ENCODE results near the gene CIITA.

Gene CIITA

DNA sequence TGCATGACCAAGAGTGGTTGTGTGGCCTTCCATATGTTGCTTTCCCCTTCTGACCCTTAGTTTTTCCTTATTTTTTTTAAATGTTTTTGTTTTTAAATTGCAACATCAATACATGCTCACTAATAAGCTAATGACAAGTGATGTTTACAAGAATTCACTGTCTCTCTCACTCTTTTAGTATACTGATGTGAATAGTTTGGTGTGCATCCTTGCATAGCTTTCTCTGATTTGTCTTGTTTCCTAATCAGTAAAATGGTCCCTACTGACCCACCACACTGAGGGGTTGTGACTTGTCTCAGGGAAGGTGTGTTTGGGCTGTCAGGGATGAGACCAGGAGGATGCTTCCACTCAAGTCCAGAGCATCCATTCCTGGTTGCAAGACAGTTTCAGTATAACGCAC, 26.0 kb downstream of the CIITA start:
- 0 out of 2 replicates have a peak, but pooled peaks cover 8% of the 10 kb centered on the region for H3K36me3 ChIP-seq (ENCODE audit: insufficient read depth, low read length)
- no peaks in the 10 kb centered on the region for H3K4me1 ChIP-seq (ENCODE audit: control insufficient read depth, insufficient read depth, low read length, unreplicated experiment)
- no peak overlapping the region for H3K4me3 ChIP-seq (ENCODE audit: low read depth, low read length)
- peaks cover 7% of the 10 kb centered on the region; the same call in 1 of the 2 replicates for H3K27me3 ChIP-seq (ENCODE audit: insufficient read depth, low read length)
- H2AFZ ChIP-seq (ENCODE audit: low read length, unreplicated experiment), result no peak overlapping the region
- H3K27ac ChIP-seq (ENCODE audit: low read depth, low read length), result no peak overlapping the region
- H3K79me2 ChIP-seq (ENCODE audit: control insufficient read depth, insufficient read depth, low read length, unreplicated experiment), result no peaks in the 10 kb centered on the region

DNA sequence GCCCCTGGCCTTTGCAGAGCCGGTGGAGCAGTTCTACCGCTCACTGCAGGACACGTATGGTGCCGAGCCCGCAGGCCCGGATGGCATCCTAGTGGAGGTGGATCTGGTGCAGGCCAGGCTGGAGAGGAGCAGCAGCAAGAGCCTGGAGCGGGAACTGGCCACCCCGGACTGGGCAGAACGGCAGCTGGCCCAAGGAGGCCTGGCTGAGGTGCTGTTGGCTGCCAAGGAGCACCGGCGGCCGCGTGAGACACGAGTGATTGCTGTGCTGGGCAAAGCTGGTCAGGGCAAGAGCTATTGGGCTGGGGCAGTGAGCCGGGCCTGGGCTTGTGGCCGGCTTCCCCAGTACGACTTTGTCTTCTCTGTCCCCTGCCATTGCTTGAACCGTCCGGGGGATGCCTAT, 29.5 kb downstream of the CIITA start:
- no peak overlapping the region for H3K4me3 ChIP-seq (ENCODE audit: low read depth, low read length)
- H3K27ac ChIP-seq (ENCODE audit: low read depth, low read length), result no peak overlapping the region
- H2AFZ ChIP-seq (ENCODE audit: low read length, unreplicated experiment), result no peak overlapping the region
- no peaks in the 10 kb centered on the region for H3K4me1 ChIP-seq (ENCODE audit: control insufficient read depth, insufficient read depth, low read length, unreplicated experiment)
- H3K79me2 ChIP-seq (ENCODE audit: control insufficient read depth, insufficient read depth, low read length, unreplicated experiment), result no peaks in the 10 kb centered on the region
- H3K27me3 ChIP-seq (ENCODE audit: insufficient read depth, low read length), result peaks cover 10% of the 10 kb centered on the region; the same call in 1 of the 2 replicates
- H3K36me3 ChIP-seq (ENCODE audit: insufficient read depth, low read length), result 0 out of 2 replicates have a peak, but pooled peaks cover 8% of the 10 kb centered on the region

DNA sequence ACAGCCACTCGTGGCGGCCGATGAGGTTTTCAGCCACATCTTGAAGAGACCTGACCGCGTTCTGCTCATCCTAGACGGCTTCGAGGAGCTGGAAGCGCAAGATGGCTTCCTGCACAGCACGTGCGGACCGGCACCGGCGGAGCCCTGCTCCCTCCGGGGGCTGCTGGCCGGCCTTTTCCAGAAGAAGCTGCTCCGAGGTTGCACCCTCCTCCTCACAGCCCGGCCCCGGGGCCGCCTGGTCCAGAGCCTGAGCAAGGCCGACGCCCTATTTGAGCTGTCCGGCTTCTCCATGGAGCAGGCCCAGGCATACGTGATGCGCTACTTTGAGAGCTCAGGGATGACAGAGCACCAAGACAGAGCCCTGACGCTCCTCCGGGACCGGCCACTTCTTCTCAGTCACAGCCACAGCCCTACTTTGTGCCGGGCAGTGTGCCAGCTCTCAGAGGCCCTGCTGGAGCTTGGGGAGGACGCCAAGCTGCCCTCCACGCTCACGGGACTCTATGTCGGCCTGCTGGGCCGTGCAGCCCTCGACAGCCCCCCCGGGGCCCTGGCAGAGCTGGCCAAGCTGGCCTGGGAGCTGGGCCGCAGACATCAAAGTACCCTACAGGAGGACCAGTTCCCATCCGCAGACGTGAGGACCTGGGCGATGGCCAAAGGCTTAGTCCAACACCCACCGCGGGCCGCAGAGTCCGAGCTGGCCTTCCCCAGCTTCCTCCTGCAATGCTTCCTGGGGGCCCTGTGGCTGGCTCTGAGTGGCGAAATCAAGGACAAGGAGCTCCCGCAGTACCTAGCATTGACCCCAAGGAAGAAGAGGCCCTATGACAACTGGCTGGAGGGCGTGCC, 30.1 kb downstream of the CIITA start:
- Histone ChIP-seq H3K4me1 (ENCODE audit: control insufficient read depth, insufficient read depth, low read length, unreplicated experiment) (no peaks in the 10 kb centered on the region), H3K79me2 (ENCODE audit: control insufficient read depth, insufficient read depth, low read length, unreplicated experiment) (no peaks in the 10 kb centered on the region), H3K4me3 (ENCODE audit: low read depth, low read length) (no peak overlapping the region), H3K27ac (ENCODE audit: low read depth, low read length) (no peak overlapping the region), H3K36me3 (ENCODE audit: insufficient read depth, low read length) (0 out of 2 replicates have a peak, but pooled peaks cover 8% of the 10 kb centered on the region), H3K27me3 (ENCODE audit: insufficient read depth, low read length) (peaks cover 10% of the 10 kb centered on the region; the same call in 1 of the 2 replicates), H2AFZ (ENCODE audit: low read length, unreplicated experiment) (no peak overlapping the region)

DNA sequence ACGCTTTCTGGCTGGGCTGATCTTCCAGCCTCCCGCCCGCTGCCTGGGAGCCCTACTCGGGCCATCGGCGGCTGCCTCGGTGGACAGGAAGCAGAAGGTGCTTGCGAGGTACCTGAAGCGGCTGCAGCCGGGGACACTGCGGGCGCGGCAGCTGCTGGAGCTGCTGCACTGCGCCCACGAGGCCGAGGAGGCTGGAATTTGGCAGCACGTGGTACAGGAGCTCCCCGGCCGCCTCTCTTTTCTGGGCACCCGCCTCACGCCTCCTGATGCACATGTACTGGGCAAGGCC, 30.7 kb downstream of the CIITA start:
- Histone ChIP-seq H3K79me2 (ENCODE audit: control insufficient read depth, insufficient read depth, low read length, unreplicated experiment) (no peaks in the 10 kb centered on the region), H3K27me3 (ENCODE audit: insufficient read depth, low read length) (peaks cover 7% of the 10 kb centered on the region; the same call in 1 of the 2 replicates), H2AFZ (ENCODE audit: low read length, unreplicated experiment) (no peak overlapping the region), H3K4me1 (ENCODE audit: control insufficient read depth, insufficient read depth, low read length, unreplicated experiment) (no peaks in the 10 kb centered on the region), H3K27ac (ENCODE audit: low read depth, low read length) (no peak overlapping the region), H3K4me3 (ENCODE audit: low read depth, low read length) (no peak overlapping the region), H3K36me3 (ENCODE audit: insufficient read depth, low read length) (0 out of 2 replicates have a peak, but pooled peaks cover 7% of the 10 kb centered on the region)

- Histone ChIP-seq H3K4me3 (ENCODE audit: low read depth, low read length) (no peak overlapping the region), H2AFZ (ENCODE audit: low read length, unreplicated experiment) (no peak overlapping the region), H3K4me1 (ENCODE audit: control insufficient read depth, insufficient read depth, low read length, unreplicated experiment) (no peaks in the 10 kb centered on the region), H3K27ac (ENCODE audit: low read depth, low read length) (no peak overlapping the region), H3K27me3 (ENCODE audit: insufficient read depth, low read length) (0 out of 2 replicates have a peak, but pooled peaks cover 4% of the 10 kb centered on the region), H3K36me3 (ENCODE audit: insufficient read depth, low read length) (no peaks in the 10 kb centered on the region), H3K79me2 (ENCODE audit: control insufficient read depth, insufficient read depth, low read length, unreplicated experiment) (no peaks in the 10 kb centered on the region)
Observed at GRCh38 chr16:10911267-10911666, 34.3 kb downstream of the CIITA start.

DNA sequence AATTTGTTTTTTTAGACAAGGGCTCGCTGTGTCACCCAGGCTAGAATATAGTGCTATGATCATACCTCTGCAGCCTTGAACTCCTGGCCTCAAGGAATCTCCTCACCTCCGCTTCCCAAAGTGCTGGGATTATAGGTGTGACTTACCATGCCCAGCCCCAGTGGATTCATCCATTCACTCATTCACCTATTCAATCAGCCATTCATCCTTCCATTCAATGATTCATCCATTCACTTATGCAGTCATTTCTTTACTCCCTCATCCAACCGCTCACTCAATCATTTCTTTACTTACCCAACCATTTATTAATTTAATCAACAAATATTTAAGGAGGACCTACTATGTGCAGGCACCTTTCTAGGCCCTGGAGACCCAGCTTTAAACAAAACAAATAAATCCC, 39.5 kb downstream of the CIITA start:
- peaks cover 3% of the 10 kb centered on the region for H3K4me1 ChIP-seq (ENCODE audit: control insufficient read depth, insufficient read depth, low read length, unreplicated experiment)
- no peak overlapping the region for H2AFZ ChIP-seq (ENCODE audit: low read length, unreplicated experiment)
- H3K79me2 ChIP-seq (ENCODE audit: control insufficient read depth, insufficient read depth, low read length, unreplicated experiment), result no peaks in the 10 kb centered on the region
- no peaks in the 10 kb centered on the region for H3K27me3 ChIP-seq (ENCODE audit: insufficient read depth, low read length)
- no peak overlapping the region for H3K4me3 ChIP-seq (ENCODE audit: low read depth, low read length)
- no peak overlapping the region for H3K27ac ChIP-seq (ENCODE audit: low read depth, low read length)
- H3K36me3 ChIP-seq (ENCODE audit: insufficient read depth, low read length), result no peaks in the 10 kb centered on the region

DNA sequence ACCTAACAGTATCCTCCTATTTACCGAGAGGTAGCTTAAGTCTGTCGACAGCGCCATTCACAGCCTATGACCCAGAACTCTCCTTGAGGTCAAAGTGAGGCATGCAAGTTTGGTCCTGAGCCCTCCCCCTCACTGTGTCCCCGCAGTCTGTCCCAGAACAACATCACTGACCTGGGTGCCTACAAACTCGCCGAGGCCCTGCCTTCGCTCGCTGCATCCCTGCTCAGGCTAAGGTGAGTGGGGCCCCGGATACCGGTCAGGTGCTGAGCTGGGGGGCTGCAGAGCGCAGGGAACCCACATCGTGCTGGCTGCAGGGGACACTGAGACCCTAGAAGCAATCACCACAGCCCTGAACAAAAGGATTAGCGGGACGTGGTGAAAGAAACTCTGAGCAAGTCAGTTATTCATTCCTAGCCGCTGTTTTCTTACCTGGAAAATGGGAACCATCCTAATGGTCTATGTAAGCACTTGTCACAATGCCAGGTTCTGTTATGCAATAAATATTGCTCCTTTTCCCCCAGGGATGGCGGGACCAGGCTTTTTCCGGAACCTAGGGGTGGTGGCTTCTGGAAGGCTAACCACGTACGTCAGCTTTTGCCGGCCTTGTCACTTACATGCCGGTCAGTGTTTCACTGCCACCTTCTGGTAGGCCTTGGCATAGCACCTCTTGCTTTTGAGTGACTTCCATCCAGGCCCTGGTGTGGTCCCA, 41.4 kb downstream of the CIITA start:
- H2AFZ ChIP-seq (ENCODE audit: low read length, unreplicated experiment), result no peak overlapping the region
- no peaks in the 10 kb centered on the region for H3K79me2 ChIP-seq (ENCODE audit: control insufficient read depth, insufficient read depth, low read length, unreplicated experiment)
- H3K4me1 ChIP-seq (ENCODE audit: control insufficient read depth, insufficient read depth, low read length, unreplicated experiment), result peaks cover 13% of the 10 kb centered on the region
- no peaks in the 10 kb centered on the region for H3K36me3 ChIP-seq (ENCODE audit: insufficient read depth, low read length)
- no peak overlapping the region for H3K27ac ChIP-seq (ENCODE audit: low read depth, low read length)
- H3K27me3 ChIP-seq (ENCODE audit: insufficient read depth, low read length), result no peaks in the 10 kb centered on the region
- H3K4me3 ChIP-seq (ENCODE audit: low read depth, low read length), result no peak overlapping the region

DNA sequence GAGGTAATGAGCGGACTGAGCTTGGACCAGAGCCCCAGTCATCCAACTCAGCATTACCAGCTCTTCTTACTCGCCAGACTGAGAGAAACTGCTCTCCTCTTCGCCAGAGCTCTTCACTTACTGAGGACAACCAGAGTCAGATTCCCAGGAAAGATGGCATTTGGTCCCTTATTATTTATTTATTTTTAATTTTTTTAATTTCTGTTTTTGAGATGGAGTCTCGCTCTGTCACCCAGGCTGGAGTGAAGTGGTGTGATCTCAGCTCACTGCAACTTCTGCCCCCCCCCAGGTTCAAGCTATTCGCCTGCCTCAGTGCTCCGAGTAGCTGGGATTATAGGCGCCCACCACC, 42.0 kb downstream of the CIITA start:
- Histone ChIP-seq H3K27me3 (ENCODE audit: insufficient read depth, low read length) (no peaks in the 10 kb centered on the region), H3K79me2 (ENCODE audit: control insufficient read depth, insufficient read depth, low read length, unreplicated experiment) (no peaks in the 10 kb centered on the region), H2AFZ (ENCODE audit: low read length, unreplicated experiment) (no peak overlapping the region), H3K36me3 (ENCODE audit: insufficient read depth, low read length) (no peaks in the 10 kb centered on the region), H3K4me1 (ENCODE audit: control insufficient read depth, insufficient read depth, low read length, unreplicated experiment) (peaks cover 13% of the 10 kb centered on the region), H3K27ac (ENCODE audit: low read depth, low read length) (no peak overlapping the region), H3K4me3 (ENCODE audit: low read depth, low read length) (no peak overlapping the region)

DNA sequence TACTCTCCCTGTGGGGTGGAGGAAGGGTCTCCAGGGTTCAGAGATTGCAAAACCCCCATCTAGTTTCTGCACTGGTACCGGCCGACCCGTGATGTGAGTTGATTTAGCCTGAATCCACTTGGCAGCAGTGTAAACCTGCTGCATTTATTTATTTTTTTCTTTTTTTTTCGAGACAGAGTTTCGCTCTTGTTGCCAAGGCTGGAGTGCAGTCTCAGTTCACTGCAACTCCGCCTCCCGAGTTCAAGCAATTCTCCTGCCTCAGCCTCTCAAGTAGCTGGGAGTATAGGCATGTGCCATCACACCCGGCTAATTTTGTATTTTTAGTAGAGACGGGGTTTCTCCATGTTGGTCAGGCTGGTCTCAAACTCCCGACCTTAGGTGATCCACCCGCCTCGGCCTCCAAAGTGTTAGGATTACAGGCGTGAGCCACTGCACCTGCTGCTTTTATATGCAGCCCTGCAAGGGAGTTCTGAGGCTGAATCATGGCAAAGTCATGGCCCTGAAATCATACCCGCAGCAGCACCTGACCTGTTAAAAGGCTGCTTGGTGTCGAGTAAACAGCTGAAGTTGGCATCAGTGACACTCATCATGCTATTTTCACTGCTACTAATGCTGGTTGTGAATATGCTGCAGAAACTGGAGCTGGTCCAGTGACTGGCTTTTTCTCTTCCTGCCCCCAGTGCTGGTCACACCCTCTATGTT, 43.9 kb downstream of the CIITA start:
- no peaks in the 10 kb centered on the region for H3K27me3 ChIP-seq (ENCODE audit: insufficient read depth, low read length)
- H3K4me3 ChIP-seq (ENCODE audit: low read depth, low read length), result no peak overlapping the region
- H2AFZ ChIP-seq (ENCODE audit: low read length, unreplicated experiment), result no peak overlapping the region
- peaks cover 13% of the 10 kb centered on the region for H3K4me1 ChIP-seq (ENCODE audit: control insufficient read depth, insufficient read depth, low read length, unreplicated experiment)
- H3K27ac ChIP-seq (ENCODE audit: low read depth, low read length), result no peak overlapping the region
- H3K79me2 ChIP-seq (ENCODE audit: control insufficient read depth, insufficient read depth, low read length, unreplicated experiment), result no peaks in the 10 kb centered on the region
- no peaks in the 10 kb centered on the region for H3K36me3 ChIP-seq (ENCODE audit: insufficient read depth, low read length)

DNA sequence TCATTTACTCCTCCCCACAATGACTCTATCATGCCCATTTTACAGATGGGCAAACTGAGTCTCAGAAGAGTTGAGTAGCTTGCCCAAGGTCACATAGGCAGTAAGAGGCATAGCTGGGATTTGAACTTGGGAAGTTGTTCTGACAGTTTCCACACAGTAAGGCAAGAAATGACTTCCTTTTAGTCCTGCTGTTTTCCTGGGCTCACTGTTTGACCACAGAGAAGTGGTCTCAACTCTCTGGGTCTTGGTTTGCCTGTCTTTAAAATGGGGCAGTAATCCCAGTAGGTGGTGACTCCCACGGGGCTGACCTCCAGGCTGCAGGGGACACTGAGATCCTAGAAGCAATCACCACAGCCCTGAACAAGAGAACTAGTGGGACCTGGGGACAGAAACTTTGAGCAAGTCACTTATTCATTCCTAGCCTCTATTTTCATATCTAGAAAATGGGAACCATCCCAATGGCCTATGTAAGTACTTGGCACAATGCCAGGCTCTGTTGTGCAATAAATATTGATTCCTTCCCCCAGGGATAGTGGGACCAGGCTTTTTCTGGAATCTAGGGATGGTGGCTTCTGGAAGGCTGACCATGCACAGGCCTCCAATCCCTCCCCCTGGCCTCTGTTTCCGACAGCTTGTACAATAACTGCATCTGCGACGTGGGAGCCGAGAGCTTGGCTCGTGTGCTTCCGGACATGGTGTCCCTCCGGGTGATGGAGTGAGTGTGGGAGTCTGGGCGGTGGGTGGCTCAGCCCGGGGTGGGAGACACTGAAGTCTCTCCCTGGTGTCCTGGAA, 44.7 kb downstream of the CIITA start:
- Histone ChIP-seq H3K36me3 (ENCODE audit: insufficient read depth, low read length) (no peaks in the 10 kb centered on the region), H3K27ac (ENCODE audit: low read depth, low read length) (peak overlapping the region; percentile 37; the same call in 1 of the 2 replicates), H3K27me3 (ENCODE audit: insufficient read depth, low read length) (no peaks in the 10 kb centered on the region), H2AFZ (ENCODE audit: low read length, unreplicated experiment) (no peak overlapping the region), H3K4me1 (ENCODE audit: control insufficient read depth, insufficient read depth, low read length, unreplicated experiment) (peaks cover 13% of the 10 kb centered on the region), H3K79me2 (ENCODE audit: control insufficient read depth, insufficient read depth, low read length, unreplicated experiment) (no peaks in the 10 kb centered on the region), H3K4me3 (ENCODE audit: low read depth, low read length) (no peak overlapping the region)

Data from ACC112 (cell line).